Sigmoid colon (tissue), 3 donors: ENCODE data around the gene MAGEA2B.
"Not testable (repeated sequence)": the region's sequence is repeated elsewhere in the genome, so short reads cannot be mapped to it uniquely, and the experiment has no call there.

Source experiments
- CTCF ChIP-seq, 4 experiments: fragments of 450-650 bp in 3 of 4; fragments of 200-600 bp in 1 of 4; IDR thresholded peaks; one replicate each; pipeline ENCODE4 v1.5.1; 2016 to 2019; ENCODE audit warnings: antibody characterized with exemption in 4 of 4, mild to moderate bottlenecking in 3 of 4, moderate library complexity in 2 of 4
- POLR2A ChIP-seq, 2 donors: fragments of 450-650 bp; IDR thresholded peaks; one replicate each; pipeline ENCODE4 v1.6.1; 2016; ENCODE audit warnings: antibody characterized with exemption in 2 of 2, mild to moderate bottlenecking in 2 of 2, moderate library complexity in 2 of 2

- TF ChIP-seq POLR2A, CTCF (IDR thresholded peaks at IDR 0.05): not testable (repeated sequence)
Observed at GRCh38 chrX:152713815-152714787, at the start of gene MAGEA2B.
